HG02571 (cell line): ENCODE data around the gene CD40LG.

ENCODE experiments used
- ATAC-seq: cut with Tn5 transposase; IDR thresholded peaks from one replicate; pipeline ENCODE4 v1.9.1; 2021; ENCODE audit warnings: mild to moderate bottlenecking, moderate library complexity; ENCODE audit not compliant: unreplicated experiment

The CD40LG gene

DNA sequence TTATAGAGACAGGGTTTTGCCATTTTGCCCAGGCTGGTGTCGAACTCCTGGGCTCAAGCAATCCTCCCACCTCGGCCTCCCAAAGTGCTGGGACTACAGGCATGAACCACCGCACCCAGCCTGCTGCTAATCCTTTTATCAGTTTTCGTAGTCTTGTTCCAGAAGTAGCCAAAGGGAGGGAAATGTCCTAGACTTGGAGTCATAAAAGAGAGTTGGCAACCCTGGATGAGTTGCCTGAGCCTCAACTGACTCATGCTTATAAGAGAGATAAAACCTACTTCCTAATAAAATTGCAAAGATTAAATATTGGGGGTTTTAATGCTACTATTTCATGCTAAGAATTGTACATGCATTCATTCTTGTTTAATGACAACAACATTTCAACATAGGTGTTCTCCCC lies 44.3 kb downstream of the CD40LG start:
- ATAC-seq, result no peak

DNA sequence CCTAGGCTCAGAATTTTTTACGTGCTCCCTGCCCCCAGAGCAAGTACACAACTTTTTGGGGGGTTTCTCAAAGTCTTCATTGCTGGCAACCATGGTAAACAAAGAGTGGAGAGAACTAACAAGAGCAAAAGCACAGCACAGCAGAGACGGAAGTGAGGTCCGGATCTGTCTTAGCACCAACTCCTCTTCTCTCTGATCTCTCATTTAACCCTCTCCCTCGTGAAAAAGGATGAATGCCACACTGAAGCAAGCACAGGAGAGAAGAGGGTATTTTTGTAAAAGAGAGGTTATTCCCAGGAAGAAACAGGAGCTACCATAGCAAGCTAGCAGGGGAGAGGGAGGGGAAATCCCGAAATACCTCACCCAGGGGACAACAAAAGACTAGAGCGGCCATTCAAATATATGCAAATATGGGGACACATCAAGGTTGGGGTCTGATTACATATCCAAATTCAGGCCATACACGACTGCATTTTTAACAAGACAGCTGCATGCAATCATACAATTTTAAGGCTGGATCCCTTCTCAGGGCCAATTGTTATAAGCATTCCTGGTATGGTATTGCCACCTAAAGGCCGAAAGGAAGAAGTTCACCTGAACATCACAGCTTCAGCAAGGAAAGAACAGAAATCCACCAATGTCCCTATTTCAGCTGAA lies 46.6 kb downstream of the CD40LG start:
- peak; percentile 82 for ATAC-seq

DNA sequence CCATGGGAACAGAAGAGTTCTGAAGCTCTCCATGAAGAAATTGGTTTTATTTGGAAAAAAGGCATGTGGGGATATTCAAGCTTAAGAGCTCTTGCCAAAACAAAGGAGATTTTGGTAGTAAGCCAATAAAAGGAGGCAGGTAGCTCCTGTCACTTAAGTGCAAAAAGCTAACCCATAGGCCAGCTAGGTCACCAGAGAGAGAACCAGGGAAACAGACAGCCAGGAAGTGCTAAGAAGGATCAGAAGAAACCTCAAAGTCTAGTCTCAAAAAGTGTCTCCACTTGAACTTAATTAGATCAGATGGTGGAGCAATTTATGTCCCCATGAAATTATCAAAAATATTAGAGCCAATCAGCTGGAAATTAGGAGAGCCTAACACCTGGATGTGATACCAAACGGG lies 49.2 kb downstream of the CD40LG start:
- ATAC-seq, result no peak

DNA sequence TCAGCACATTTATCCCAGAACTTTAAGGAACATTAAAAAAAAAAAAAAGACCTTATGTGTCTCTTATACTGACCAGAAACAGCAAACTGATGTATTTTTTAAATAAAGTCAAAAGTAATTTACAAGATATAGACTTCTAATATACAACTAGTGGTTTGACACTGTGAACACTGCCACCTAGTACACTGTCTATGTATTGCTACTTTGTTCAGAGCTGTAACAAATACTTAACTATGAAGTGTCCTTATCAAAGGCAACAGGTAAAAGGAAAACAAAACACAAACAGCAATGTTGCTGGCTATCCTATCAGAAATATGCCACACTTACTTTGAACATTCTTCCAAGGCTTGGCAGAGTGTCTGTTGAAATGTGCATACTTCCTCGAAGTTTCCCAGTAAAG lies 60.4 kb downstream of the CD40LG start:
- no peak for ATAC-seq
